Thyroid gland (tissue), 4 donors: ENCODE measurements around the gene SLC9B2.

ENCODE experiments used
- POLR2A ChIP-seq, 2 donors: fragments of 450-650 bp; IDR thresholded peaks; one replicate each; pipeline ENCODE4 v1.6.1; 2017; ENCODE audit warnings: antibody characterized with exemption in 2 of 2, mild to moderate bottlenecking in 2 of 2, moderate library complexity in 1 of 2
- TF ChIP-seq, protein P1 (sequence below), 6 experiments: fragments of 200-600 bp in 3 of 6; fragments of 450-650 bp in 3 of 6; sonication (generic) in 3 of 6; IDR thresholded peaks; one replicate each; pipeline ENCODE4 v1.5.1; 2016 to 2019; ENCODE audit warnings: antibody characterized with exemption in 6 of 6, mild to moderate bottlenecking in 2 of 6, inconsistent platforms in 1 of 6, moderate library complexity in 1 of 6

DNA sequence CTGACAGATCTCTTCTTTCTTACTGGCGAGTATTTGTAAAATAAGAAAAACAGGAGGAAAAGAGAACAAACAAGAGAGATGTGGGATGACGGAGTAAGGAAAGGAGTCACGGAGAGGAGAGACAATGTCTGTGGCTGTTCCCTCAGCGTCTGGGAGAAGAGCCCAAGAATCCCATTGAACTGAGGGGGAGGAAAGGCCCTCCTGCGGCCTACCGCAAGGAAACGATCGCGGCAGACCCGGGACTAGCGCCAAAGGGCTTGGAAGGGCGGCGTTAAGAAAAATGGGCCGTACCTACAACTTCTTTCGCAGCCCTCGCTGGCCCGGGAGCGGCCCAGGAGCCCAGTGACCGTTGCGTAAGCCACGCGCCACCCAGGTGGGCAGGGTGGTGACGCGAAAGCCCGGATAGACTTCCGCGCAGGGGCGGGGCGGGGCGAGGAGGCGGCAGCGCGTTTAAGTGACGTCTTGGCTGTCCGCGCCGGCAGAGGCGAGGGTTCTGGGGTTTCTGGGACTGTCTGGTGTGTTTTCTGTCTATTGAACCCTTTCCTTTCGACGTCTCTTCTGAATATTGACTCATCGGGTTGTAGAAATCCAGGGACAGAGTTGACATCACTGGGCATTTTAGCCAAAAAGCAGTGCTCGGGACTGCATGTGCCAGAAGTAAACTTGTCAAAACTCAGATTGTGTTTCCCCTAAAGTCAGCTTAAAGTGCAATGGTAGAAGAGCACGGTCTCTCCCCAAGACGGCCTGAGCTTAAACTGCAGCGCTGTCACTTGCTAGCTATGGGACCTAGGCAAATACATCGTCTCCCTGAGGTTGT is 57.0 kb downstream of the SLC9B2 start, which contains the start of gene SLC9B1:
- TF ChIP-seq, protein P1, sequence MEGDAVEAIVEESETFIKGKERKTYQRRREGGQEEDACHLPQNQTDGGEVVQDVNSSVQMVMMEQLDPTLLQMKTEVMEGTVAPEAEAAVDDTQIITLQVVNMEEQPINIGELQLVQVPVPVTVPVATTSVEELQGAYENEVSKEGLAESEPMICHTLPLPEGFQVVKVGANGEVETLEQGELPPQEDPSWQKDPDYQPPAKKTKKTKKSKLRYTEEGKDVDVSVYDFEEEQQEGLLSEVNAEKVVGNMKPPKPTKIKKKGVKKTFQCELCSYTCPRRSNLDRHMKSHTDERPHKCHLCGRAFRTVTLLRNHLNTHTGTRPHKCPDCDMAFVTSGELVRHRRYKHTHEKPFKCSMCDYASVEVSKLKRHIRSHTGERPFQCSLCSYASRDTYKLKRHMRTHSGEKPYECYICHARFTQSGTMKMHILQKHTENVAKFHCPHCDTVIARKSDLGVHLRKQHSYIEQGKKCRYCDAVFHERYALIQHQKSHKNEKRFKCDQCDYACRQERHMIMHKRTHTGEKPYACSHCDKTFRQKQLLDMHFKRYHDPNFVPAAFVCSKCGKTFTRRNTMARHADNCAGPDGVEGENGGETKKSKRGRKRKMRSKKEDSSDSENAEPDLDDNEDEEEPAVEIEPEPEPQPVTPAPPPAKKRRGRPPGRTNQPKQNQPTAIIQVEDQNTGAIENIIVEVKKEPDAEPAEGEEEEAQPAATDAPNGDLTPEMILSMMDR (IDR thresholded peaks at IDR 0.05): peak in 1 of 6 experiments; percentile 12
- peak in 1 of 2 donors; percentile 87 for TF ChIP-seq POLR2A (IDR thresholded peaks at IDR 0.05)
